PC-3 (cell line): Measurements from ENCODE around the gene PIN4. TPM values are rescaled to one million over a fixed set of nuclear protein-coding genes. Genes with fewer than 3 reads are reported as not detected.

Source experiments
- ATAC-seq: fragments of 200-7000 bp; cut with Tn5 transposase; 2 replicates; pipeline ENCODE4 v1.9.1; 2020; ENCODE audit warnings: mild to moderate bottlenecking, moderate library complexity
- BruUV-seq: library from RNA; stranded (reverse); fragments of 400-500 nt; replicated peaks from 2 replicates; lab custom pipeline; 2021; lab: Mats Ljungman, UMichigan
- CTCF ChIA-PET: fragments of 300-600 bp; sonication (Branson Sonifier 250); formaldehyde crosslinking; loops from one replicate; lab custom pipeline; 2022; ENCODE audit warnings: antibody characterized with exemption; lab: Charles Lee
- POLR2A ChIA-PET: fragments of 300-600 bp; sonication (Branson Sonifier 250); formaldehyde crosslinking; loops from one replicate; lab custom pipeline; 2022; ENCODE audit warnings: antibody characterized with exemption; ENCODE audit not compliant: unreplicated experiment; lab: Charles Lee
- DNase-seq: peaks from one replicate; pipeline ENCODE4 v3.0.0-alpha.2; 2015
- H2AFZ ChIP-seq: fragments of 300-600 bp; sonication (generic); 2 replicates; pipeline ENCODE4 v1.6.0; 2016; ENCODE audit warnings: antibody characterized with exemption, low read length
- H3F3A ChIP-seq: fragments of 300-600 bp; sonication (generic); one replicate; pipeline ENCODE4 v1.6.0; 2017; ENCODE audit warnings: antibody characterized with exemption, low read length, control low read depth, mild to moderate bottlenecking; ENCODE audit not compliant: unreplicated experiment
- H3K27ac ChIP-seq: fragments of 300-600 bp; sonication (generic); 2 replicates; pipeline ENCODE4 v1.5.1; 2016; ENCODE audit warnings: mild to moderate bottlenecking, low read length
- H3K27me3 ChIP-seq: fragments of 300-600 bp; sonication (generic); 2 replicates; pipeline ENCODE4 v1.6.1; 2016; ENCODE audit warnings: low read length, mixed read lengths
- H3K36me3 ChIP-seq: fragments of 300-600 bp; sonication (generic); 2 replicates; pipeline ENCODE4 v1.6.1; 2016; ENCODE audit warnings: low read depth, mixed run types, low read length, mixed read lengths
- H3K4me1 ChIP-seq: fragments of 300-600 bp; sonication (generic); 2 replicates; pipeline ENCODE4 v1.5.1; 2016; ENCODE audit warnings: low read length; ENCODE audit not compliant: insufficient read depth
- H3K4me2 ChIP-seq: fragments of 300-600 bp; sonication (generic); 2 replicates; pipeline ENCODE4 v1.6.0; 2016; ENCODE audit warnings: low read length
- H3K4me3 ChIP-seq: fragments of 300-600 bp; sonication (generic); 2 replicates; pipeline ENCODE4 v1.5.1; 2016; ENCODE audit warnings: mild to moderate bottlenecking, low read length, mixed read lengths
- H3K79me2 ChIP-seq: fragments of 300-600 bp; sonication (generic); 2 replicates; pipeline ENCODE4 v1.6.1; 2017; ENCODE audit warnings: low read length, mixed read lengths
- H3K9ac ChIP-seq: fragments of 300-600 bp; sonication (generic); 2 replicates; pipeline ENCODE4 v1.6.0; 2016; ENCODE audit warnings: mild to moderate bottlenecking, low read length
- H3K9me2 ChIP-seq: fragments of 300-600 bp; sonication (generic); replicated peaks from 2 replicates; pipeline ENCODE4 v1.6.1; 2016; ENCODE audit warnings: mixed run types, low read length, mixed read lengths
- H3K9me3 ChIP-seq: fragments of 300-600 bp; sonication (generic); 2 replicates; pipeline ENCODE4 v1.6.1; 2016; ENCODE audit warnings: low read length, mixed read lengths
- H4K20me1 ChIP-seq: fragments of 300-600 bp; sonication (generic); 2 replicates; pipeline ENCODE4 v1.6.1; 2016; ENCODE audit warnings: low read length, mixed read lengths
- EZH2 ChIP-seq: fragments of 300-600 bp; sonication (generic); IDR thresholded peaks from one replicate; pipeline ENCODE4 v1.6.1; 2017; ENCODE audit warnings: antibody characterized with exemption, mild to moderate bottlenecking, low read length; ENCODE audit not compliant: unreplicated experiment
- EZH2phosphoT487 ChIP-seq: fragments of 300-600 bp; sonication (generic); IDR thresholded peaks from 2 replicates; pipeline ENCODE4 v1.6.1; 2018; ENCODE audit warnings: mild to moderate bottlenecking, antibody characterized with exemption, low read length, borderline replicate concordance
- intact Hi-C: fragments of 100-400 bp; cut with micrococcal nuclease; formaldehyde crosslinking; loops from 2 replicates; pipeline ENCODE4 v1.9.0; 2023
- total RNA-seq: library from RNA; depleted of rRNA; stranded (reverse); fragments of >200 nt; gene quantifications from 2 replicates; pipeline ENCODE4 v1.2.3, GENCODE V29; 2014
- TF ChIP-seq, protein P1 (sequence below): fragments of 300-600 bp; sonication (generic); conservative IDR thresholded peaks from 2 replicates; pipeline ENCODE4 v1.5.1; 2017; ENCODE audit warnings: antibody characterized with exemption, low read depth, mild to moderate bottlenecking, low read length

The PIN4 gene
- total RNA-seq, 1 experiment from 2014 or later, result 30.0 TPM

GRCh38 chrX:72243472-72243871 lies 61.9 kb downstream of the PIN4 start:
- Histone ChIP-seq H3K27me3 (no peaks in the 10 kb centered on the region), H3K79me2 (peaks cover 3% of the 10 kb centered on the region), H3K4me3 (no peak overlapping the region), H4K20me1 (no peaks in the 10 kb centered on the region), H3K36me3 (no peaks in the 10 kb centered on the region), H3K9me3 (no peaks in the 10 kb centered on the region), H3F3A (no peaks in the 10 kb centered on the region), H3K9ac (no peak overlapping the region), H3K4me2 (no peak overlapping the region), H3K9me2 (no peaks in the 10 kb centered on the region), H2AFZ (peak overlapping the region; percentile 45; the same call in 1 of the 2 replicates), H3K4me1 (peaks cover 11% of the 10 kb centered on the region), H3K27ac (no peak overlapping the region)
- no TSS peak for BruUV-seq
- TF ChIP-seq EZH2phosphoT487 (no peak), EZH2 (no peak)
- TF ChIP-seq, protein P1, sequence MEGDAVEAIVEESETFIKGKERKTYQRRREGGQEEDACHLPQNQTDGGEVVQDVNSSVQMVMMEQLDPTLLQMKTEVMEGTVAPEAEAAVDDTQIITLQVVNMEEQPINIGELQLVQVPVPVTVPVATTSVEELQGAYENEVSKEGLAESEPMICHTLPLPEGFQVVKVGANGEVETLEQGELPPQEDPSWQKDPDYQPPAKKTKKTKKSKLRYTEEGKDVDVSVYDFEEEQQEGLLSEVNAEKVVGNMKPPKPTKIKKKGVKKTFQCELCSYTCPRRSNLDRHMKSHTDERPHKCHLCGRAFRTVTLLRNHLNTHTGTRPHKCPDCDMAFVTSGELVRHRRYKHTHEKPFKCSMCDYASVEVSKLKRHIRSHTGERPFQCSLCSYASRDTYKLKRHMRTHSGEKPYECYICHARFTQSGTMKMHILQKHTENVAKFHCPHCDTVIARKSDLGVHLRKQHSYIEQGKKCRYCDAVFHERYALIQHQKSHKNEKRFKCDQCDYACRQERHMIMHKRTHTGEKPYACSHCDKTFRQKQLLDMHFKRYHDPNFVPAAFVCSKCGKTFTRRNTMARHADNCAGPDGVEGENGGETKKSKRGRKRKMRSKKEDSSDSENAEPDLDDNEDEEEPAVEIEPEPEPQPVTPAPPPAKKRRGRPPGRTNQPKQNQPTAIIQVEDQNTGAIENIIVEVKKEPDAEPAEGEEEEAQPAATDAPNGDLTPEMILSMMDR, result no peak
- POLR2A ChIA-PET, result interaction anchor here (0.6 to 1.2 kb wide), 2 partner anchors 34 to 40 kb away, joined by 4 read pairs; partner anchors contain the start of gene RPS4X
- CTCF ChIA-PET, result no interaction called here
- intact Hi-C loops, result no loop called here
- peak; percentile 41 for DNase-seq
- 0 out of 2 replicates have a peak, but pooled peaks have one; percentile 10 for ATAC-seq

DNA sequence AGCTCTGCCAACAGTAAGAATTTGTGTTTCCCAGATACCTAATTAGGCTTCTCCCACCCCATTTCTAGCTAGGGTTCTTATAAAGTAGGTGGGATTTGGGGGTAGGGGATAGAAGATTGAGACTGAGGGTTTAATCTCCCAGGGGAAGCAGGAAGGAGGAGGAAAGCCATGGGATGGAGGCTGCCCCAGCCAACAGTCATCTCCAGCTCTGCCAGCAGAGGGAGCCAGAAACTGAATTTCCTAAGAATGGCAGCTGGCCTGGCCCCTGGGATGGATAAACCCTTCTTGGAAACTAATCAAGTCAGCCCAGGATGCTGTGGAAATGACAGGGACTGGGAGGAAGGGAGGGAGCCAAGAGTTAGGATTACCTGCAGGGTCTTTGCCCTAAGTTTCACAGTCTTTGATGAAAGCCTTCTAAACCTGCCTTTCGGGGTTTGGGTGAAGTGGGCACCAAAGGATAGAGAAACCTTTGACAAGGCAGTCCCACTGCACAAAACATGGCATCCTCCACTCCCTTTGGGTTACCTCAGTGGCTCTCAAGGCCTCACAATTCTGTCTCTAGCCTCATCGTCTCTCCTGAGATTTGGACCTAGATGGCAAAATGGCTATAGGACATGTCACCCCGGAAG lies 64.0 kb downstream of the PIN4 start:
- Histone ChIP-seq H3K27me3 (no peaks in the 10 kb centered on the region), H3K36me3 (no peaks in the 10 kb centered on the region), H3K4me2 (no peak overlapping the region), H3K4me3 (no peak overlapping the region), H2AFZ (no peak overlapping the region), H3F3A (no peaks in the 10 kb centered on the region), H3K9me2 (no peaks in the 10 kb centered on the region), H3K9ac (no peak overlapping the region), H3K79me2 (no peaks in the 10 kb centered on the region), H3K9me3 (no peaks in the 10 kb centered on the region), H3K4me1 (peaks cover 8% of the 10 kb centered on the region), H3K27ac (no peak overlapping the region), H4K20me1 (no peaks in the 10 kb centered on the region)
- peak; percentile 78 for DNase-seq
- TF ChIP-seq, protein P1, result peak; percentile 87
- TF ChIP-seq EZH2phosphoT487 (no peak), EZH2 (no peak)
- peak; percentile 82 for ATAC-seq
- CTCF ChIA-PET, result no interaction called here
- intact Hi-C loops, result loop anchor here (2.0 to 5.0 kb wide), 2 partner anchors 62 to 295 kb away; partner anchors contain the start of gene CITED1
- POLR2A ChIA-PET, result no interaction called here
- no TSS peak for BruUV-seq
